HG03565 (cell line): ENCODE results near the gene HS6ST2.

Source experiments
- ATAC-seq: cut with Tn5 transposase; IDR thresholded peaks from one replicate; pipeline ENCODE4 v1.9.1; 2021; ENCODE audit warnings: mild to moderate bottlenecking, moderate library complexity; ENCODE audit not compliant: unreplicated experiment

Gene HS6ST2

DNA sequence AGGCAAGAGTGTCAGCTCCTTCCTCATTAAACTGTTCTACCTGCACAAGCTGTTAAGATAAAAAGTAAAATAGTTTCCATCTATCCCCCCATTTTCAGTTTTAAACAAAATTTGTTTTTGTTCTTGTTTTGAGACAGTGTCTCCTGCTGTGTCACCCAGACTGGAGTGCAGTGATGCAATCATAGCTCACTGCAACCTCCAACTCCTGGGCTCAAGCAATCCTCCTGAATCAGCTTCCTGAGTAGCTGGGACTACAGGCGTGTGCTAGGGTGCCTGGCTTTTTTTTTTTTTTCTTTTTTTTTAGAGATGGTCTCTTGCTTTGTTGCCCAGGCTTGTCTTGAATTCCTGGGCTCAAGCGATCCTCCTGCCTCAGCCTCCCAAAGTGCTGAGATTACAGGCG is 105.4 kb downstream of the HS6ST2 start:
- no peak for ATAC-seq

DNA sequence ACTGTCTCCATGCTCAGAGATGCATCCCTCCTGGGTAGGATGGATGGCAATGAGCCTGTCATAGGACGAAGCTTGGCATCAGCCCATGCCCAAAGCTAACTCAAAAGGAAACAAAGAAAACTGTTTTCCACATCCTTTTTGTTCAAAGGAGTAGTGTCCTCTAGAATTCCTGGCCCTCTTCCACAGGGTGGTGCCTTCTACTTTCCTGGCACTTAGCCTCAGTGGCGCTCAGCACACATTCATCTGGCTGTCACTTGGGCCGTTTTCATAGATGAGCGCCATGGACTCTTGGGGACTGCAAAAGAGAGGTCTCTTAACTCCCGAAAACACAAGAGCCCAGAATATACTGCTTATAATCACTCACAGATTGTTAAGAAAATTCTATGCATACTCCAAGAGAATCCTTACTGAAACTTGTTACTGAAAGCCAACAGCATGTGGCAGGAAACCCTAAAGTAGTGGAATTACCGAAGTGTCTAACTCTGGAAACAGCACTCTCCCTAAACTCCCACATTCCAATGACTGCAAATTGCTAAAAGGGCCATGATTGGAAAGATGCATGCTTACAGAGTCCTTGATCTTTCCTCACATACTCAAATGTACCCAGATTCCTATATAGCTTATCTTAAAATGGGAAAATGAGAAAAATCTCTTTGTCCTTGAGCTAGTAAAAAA is 110.0 kb downstream of the HS6ST2 start:
- no peak for ATAC-seq

- no peak for ATAC-seq
Measured at GRCh38 chrX:132843363-132843762, 115.1 kb downstream of the HS6ST2 start.

- no peak for ATAC-seq
Measured at GRCh38 chrX:132842460-132843238, 115.8 kb downstream of the HS6ST2 start.

DNA sequence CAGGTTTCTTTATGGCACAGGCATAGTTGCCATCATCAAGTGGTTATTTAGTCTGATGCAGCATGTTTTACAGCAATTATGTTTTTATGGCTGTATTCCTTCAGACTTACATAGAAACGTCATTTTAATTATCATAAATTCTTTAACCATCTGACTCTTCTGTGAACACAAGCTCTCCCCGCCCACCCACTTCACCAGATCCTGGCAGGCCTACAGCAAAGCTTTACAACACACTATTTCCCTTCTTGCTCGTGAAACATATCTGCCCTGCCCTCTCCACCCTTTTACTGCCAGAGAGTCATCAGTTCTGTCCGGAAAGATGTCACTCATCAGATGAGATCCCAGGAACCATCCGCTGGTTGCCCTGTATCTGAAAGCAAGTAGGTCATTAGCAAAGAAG is 120.5 kb downstream of the HS6ST2 start:
- ATAC-seq, result no peak

GRCh38 chrX:132837126-132837525 is 121.3 kb downstream of the HS6ST2 start:
- ATAC-seq, result no peak

DNA sequence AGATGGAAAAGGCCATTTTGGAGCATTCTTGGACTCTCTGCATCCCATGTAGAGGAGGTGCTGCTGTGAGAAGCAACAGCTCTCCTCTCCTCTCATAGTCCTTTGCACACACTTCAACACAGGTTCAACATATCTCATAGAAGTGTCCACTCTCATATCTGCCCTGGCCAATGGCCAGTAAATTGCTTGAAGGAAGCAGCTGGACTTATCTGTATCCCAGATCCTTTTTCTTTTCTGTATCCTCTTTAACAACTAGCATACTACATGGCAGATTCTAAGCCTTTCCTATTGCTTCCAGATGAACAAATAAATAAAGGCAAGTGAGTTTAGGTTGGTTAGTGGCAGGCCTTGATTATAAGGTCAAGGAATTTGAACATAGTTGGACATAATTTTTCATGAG is 122.0 kb downstream of the HS6ST2 start:
- no peak for ATAC-seq

DNA sequence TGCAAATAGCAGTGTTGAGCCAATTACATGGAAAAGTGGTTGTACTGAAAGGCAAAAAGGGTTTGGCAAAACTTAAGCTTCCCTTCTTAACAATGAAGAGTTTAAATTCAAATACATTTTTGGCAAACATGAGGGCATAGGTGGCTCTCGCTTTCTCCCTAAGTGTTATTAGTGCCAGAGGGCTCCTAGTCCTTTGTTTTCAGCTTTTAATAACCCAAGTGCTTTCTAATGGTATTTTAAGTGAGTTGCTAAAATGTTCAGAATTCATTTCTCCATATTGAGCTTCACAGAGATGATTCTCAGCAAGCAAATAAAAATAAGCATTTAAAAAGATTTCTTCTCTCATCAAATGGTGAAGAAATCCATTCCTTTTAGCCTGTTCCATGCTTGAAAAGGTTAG is 123.7 kb downstream of the HS6ST2 start:
- no peak for ATAC-seq

- no peak for ATAC-seq
Measured at GRCh38 chrX:132834109-132834508, 124.3 kb downstream of the HS6ST2 start.

- no peak for ATAC-seq
Measured at GRCh38 chrX:132833373-132833772, 125.1 kb downstream of the HS6ST2 start.

GRCh38 chrX:132831336-132831973 is 127.0 kb downstream of the HS6ST2 start:
- no peak for ATAC-seq

DNA sequence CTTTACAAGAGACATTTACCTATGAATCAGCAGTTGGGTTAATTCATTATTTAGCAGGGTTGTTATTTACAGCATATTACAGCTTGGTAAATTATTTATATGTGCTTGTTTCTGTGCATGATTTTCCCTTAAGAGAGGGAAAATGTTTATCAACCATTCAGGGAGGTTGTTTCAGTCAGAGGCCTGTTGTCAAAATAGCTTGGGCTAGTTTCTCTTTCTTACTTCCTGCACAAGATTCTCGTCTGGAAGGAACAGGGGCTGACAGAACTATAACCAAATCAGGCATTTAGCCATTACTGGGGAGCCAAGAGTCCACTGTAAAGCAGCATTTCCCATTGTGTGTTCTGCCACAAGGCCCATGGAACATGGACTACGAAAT is 135.8 kb downstream of the HS6ST2 start:
- no peak for ATAC-seq

GRCh38 chrX:132821974-132822633 is 136.3 kb downstream of the HS6ST2 start:
- no peak for ATAC-seq

GRCh38 chrX:132820675-132821074 is 137.8 kb downstream of the HS6ST2 start:
- ATAC-seq, result no peak

- ATAC-seq, result no peak
Measured at GRCh38 chrX:132819711-132820264, 138.6 kb downstream of the HS6ST2 start.

- ATAC-seq, result no peak
Measured at GRCh38 chrX:132818638-132819037, 139.8 kb downstream of the HS6ST2 start.

DNA sequence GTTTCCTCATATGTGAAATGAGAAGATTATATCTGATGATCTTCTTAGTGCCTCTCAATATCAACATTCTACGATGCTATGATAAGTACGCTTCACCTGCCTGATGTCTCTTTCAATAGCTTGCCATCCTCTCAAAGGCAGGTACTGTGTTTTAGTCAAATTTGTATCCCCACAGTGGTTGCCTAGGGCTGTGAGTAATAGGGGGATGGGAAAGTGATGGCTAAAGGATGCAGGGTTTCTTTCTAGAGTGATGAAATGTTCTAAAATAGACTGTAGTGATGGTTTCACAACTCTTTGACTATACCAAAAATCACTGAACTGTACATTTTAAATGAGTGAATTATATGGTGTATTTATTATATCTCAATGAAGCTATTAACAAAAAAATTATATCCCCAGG is 142.8 kb downstream of the HS6ST2 start:
- ATAC-seq, result no peak

- ATAC-seq, result no peak
Measured at GRCh38 chrX:132810964-132811712, 147.3 kb downstream of the HS6ST2 start.

DNA sequence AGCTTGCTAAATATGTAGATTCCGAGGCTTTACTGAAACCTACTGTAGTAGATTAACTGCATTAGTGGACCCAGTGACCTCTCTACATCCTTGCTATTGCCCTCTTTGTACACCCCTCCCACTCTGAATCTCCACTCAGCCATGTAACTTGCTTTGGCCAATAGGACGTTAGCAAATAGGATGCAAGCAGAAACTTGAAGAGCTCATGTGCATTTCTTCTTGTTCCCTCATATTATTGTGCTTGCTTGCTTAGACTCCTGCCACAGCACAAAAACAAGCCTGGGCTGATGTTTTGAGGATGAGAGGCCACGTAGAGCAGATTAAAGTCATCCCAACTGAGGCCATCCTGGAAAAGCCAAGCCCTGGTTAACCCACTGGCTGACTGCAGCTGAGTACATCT is 147.9 kb downstream of the HS6ST2 start:
- no peak for ATAC-seq

DNA sequence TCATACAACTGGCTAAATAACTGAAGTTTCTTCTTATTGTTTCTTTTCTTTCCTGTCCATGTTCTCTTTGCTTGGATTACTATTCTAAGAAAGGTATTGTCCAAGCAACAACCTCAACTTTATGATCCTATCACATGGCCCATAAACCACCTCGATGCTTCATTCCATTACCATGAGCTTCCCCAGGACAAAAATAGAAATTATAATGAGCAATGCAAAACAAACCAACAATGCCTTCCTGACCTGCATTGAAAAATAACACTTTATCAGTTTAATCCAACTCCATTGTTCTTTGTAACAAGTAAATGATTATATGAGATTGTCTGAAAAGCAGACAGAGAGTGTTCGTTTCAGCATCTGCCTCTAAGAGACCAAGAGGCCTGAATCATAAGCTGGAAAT is 148.8 kb downstream of the HS6ST2 start:
- no peak for ATAC-seq
